Esophagus squamous epithelium (tissue), 4 donors: ENCODE data around the gene PADI2.

Experiments used
- CTCF ChIP-seq, 6 experiments: fragments of 450-650 bp in 4 of 6; fragments of 200-600 bp in 2 of 6; sonication (generic) in 2 of 6; IDR thresholded peaks; one replicate each; pipeline ENCODE4 v1.5.1; 2016 to 2019; ENCODE audit warnings: antibody characterized with exemption in 6 of 6, mild to moderate bottlenecking in 4 of 6, moderate library complexity in 4 of 6
- POLR2A ChIP-seq, 4 donors: fragments of 450-650 bp; IDR thresholded peaks; one replicate each; pipeline ENCODE4 v1.6.1; 2017; ENCODE audit warnings: antibody characterized with exemption in 4 of 4, mild to moderate bottlenecking in 4 of 4, moderate library complexity in 3 of 4

- TF ChIP-seq CTCF (IDR thresholded peaks at IDR 0.05): no peak
- no peak for TF ChIP-seq POLR2A (IDR thresholded peaks at IDR 0.05)
Observed at GRCh38 chr1:17168091-17168876, 49.0 kb upstream of the PADI2 start.
